Fibroblast of skin of right biceps (primary cell): Measurements from ENCODE around the gene OR5AR1.
"Not testable (repeated sequence)": the region's sequence is repeated elsewhere in the genome, so short reads cannot be mapped to it uniquely, and the experiment has no call there.

Experiments used
- DNase-seq: peaks from one replicate; pipeline ENCODE4 v3.0.0-alpha.2; 2013

OR5AR1 gene

GRCh38 chr11:56663386-56663785, at the start of gene OR5AR1:
Gene OR5AR1 (plus strand): TSS chr11:56663686. CDS start chr11:56663686, 0 bp downstream.
- no peak for DNase-seq

GRCh38 chr11:56624661-56625110, 38.8 kb upstream of the OR5AR1 start:
- DNase-seq, result peak; percentile 45

GRCh38 chr11:56625946-56626345, 37.5 kb upstream of the OR5AR1 start:
- DNase-seq, result no peak

GRCh38 chr11:56632329-56632728, 31.2 kb upstream of the OR5AR1 start:
- DNase-seq, result no peak

GRCh38 chr11:56636861-56637260, 26.6 kb upstream of the OR5AR1 start:
- DNase-seq, result no peak

- no peak for DNase-seq
Measured at GRCh38 chr11:56637500-56637899, 26.0 kb upstream of the OR5AR1 start.

GRCh38 chr11:56642339-56642738, 21.1 kb upstream of the OR5AR1 start, which contains the start of gene OR5AP2:
Gene OR5AP2 (minus strand): TSS chr11:56642439. CDS start chr11:56642439, 0 bp downstream.
- DNase-seq, result no peak

- DNase-seq, result no peak
Measured at GRCh38 chr11:56659755-56660154, 3.7 kb upstream of the OR5AR1 start.

- DNase-seq, result no peak
Measured at GRCh38 chr11:56670984-56671383, 7.5 kb downstream of the OR5AR1 start.

GRCh38 chr11:56688554-56689100, 25.1 kb downstream of the OR5AR1 start:
- no peak for DNase-seq

GRCh38 chr11:56691179-56691578, 27.7 kb downstream of the OR5AR1 start:
- DNase-seq, result not testable (repeated sequence)

- no peak for DNase-seq
Measured at GRCh38 chr11:56693428-56693827, 29.9 kb downstream of the OR5AR1 start.

GRCh38 chr11:56698795-56699194, 35.3 kb downstream of the OR5AR1 start, which contains the start of gene OR9G1:
Gene OR9G1 (plus strand): TSS chr11:56699095. CDS start chr11:56700388, 1,293 bp downstream.
- no peak for DNase-seq

GRCh38 chr11:56700242-56700913, 36.9 kb downstream of the OR5AR1 start:
- DNase-seq, result no peak

GRCh38 chr11:56700914-56701485, 37.5 kb downstream of the OR5AR1 start:
- no peak for DNase-seq

GRCh38 chr11:56705784-56706396, 42.4 kb downstream of the OR5AR1 start:
- DNase-seq, result no peak

GRCh38 chr11:56706486-56706885, 43.0 kb downstream of the OR5AR1 start:
- no peak for DNase-seq

- no peak for DNase-seq
Measured at GRCh38 chr11:56714206-56714605, 50.7 kb downstream of the OR5AR1 start.
